Stimulated activated CD8-positive, alpha-beta memory T cell treated with anti-CD3 and anti-CD28 coated beads, Interleukin-15, amount 100 ng/mL, for 24 hours (primary cell): ENCODE data around the gene SRSF7.
"Not testable (repeated sequence)": the region's sequence is repeated elsewhere in the genome, so short reads cannot be mapped to it uniquely, and the experiment has no call there.

ENCODE experiments used
- DNase-seq: peaks from one replicate; pipeline ENCODE4 v3.0.0-alpha.2; 2020; ENCODE audit warnings: low read depth

Gene SRSF7

GRCh38 chr2:38754049-38754448, 2.9 kb upstream of the SRSF7 start:
- no peak for DNase-seq

- DNase-seq: no peak
Measured at GRCh38 chr2:38751596-38752410, 642 bp upstream of the SRSF7 start.

- peak; percentile 19 for DNase-seq
Measured at GRCh38 chr2:38750011-38750890, 910 bp downstream of the SRSF7 start.

- DNase-seq: no peak
Measured at GRCh38 chr2:38748943-38749804, 2.0 kb downstream of the SRSF7 start.

- no peak for DNase-seq
Measured at GRCh38 chr2:38748391-38748790, 2.8 kb downstream of the SRSF7 start.

GRCh38 chr2:38747819-38748218, 3.3 kb downstream of the SRSF7 start:
- DNase-seq: no peak

GRCh38 chr2:38747007-38747424, 4.1 kb downstream of the SRSF7 start:
- no peak for DNase-seq

GRCh38 chr2:38745267-38745666, 5.9 kb downstream of the SRSF7 start:
- DNase-seq: no peak

GRCh38 chr2:38744399-38744780, 6.8 kb downstream of the SRSF7 start:
- no peak for DNase-seq

- no peak for DNase-seq
Measured at GRCh38 chr2:38743672-38744398, 7.3 kb downstream of the SRSF7 start.

- no peak for DNase-seq
Measured at GRCh38 chr2:38742797-38743559, 8.2 kb downstream of the SRSF7 start.

GRCh38 chr2:38740851-38741731, 10.1 kb downstream of the SRSF7 start:
- DNase-seq: no peak

GRCh38 chr2:38739524-38739923, 11.6 kb downstream of the SRSF7 start:
- DNase-seq: no peak

- DNase-seq: no peak
Measured at GRCh38 chr2:38737925-38738324, 13.2 kb downstream of the SRSF7 start.

GRCh38 chr2:38737000-38737698, 14.0 kb downstream of the SRSF7 start:
- not testable (repeated sequence) for DNase-seq

- DNase-seq: no peak
Measured at GRCh38 chr2:38735999-38736320, 15.2 kb downstream of the SRSF7 start.

GRCh38 chr2:38734299-38735058, 16.7 kb downstream of the SRSF7 start:
- DNase-seq: no peak

GRCh38 chr2:38733300-38733971, 17.7 kb downstream of the SRSF7 start:
- DNase-seq: no peak
